Measurements from ENCODE around the gene HADH. TPM values are rescaled to one million over a fixed set of nuclear protein-coding genes. Genes with fewer than 3 reads are reported as not detected.

HADH gene
- total and polyA plus RNA-seq, 9 donors = 45.4 to 117 (median 62.5) TPM

DNA sequence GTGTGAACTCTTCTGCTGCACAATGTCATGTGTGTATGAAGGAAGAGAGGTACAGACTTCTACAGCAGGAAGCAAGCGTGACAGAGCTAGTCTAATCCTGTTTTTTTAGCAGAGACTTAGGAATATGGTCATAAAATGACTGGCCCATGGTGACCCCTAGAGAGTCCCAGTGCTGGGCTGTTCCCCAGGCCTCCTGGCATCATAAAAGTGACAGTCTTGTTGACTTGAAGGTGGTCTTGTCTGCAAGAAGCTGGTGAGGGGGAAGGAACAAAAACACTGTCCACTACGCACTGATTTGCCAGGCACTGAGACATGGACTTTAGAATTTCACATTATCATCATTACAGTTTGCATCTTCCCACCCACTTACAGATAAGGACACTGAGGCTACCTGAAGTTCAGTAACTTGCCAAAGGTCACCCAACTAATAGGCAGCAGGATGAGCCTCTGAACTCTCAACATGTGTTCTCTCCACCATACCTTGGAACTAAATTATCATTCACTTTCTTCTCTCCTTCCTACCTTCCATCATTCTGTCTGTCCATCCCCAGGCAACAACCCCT, 63.0 kb downstream of the HADH start:
- TF ChIP-seq, protein P1, sequence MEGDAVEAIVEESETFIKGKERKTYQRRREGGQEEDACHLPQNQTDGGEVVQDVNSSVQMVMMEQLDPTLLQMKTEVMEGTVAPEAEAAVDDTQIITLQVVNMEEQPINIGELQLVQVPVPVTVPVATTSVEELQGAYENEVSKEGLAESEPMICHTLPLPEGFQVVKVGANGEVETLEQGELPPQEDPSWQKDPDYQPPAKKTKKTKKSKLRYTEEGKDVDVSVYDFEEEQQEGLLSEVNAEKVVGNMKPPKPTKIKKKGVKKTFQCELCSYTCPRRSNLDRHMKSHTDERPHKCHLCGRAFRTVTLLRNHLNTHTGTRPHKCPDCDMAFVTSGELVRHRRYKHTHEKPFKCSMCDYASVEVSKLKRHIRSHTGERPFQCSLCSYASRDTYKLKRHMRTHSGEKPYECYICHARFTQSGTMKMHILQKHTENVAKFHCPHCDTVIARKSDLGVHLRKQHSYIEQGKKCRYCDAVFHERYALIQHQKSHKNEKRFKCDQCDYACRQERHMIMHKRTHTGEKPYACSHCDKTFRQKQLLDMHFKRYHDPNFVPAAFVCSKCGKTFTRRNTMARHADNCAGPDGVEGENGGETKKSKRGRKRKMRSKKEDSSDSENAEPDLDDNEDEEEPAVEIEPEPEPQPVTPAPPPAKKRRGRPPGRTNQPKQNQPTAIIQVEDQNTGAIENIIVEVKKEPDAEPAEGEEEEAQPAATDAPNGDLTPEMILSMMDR (IDR thresholded peaks at IDR 0.05) = no peak
- TF ChIP-seq EP300 (IDR thresholded peaks at IDR 0.05) (no peak), POLR2A (IDR thresholded peaks at IDR 0.05) (no peak)
- H3K4me3 ChIP-seq = no peak overlapping the region
- no peaks in the 10 kb centered on the region for H3K9me3 ChIP-seq
- intact Hi-C loops (cut with DNase I) = no loop called here
- no peaks in the 10 kb centered on the region for H3K27me3 ChIP-seq
- H3K36me3 ChIP-seq = no peaks in the 10 kb centered on the region
- H3K4me1 ChIP-seq (ENCODE audit: insufficient read depth) = no peaks in the 10 kb centered on the region
- WGBS, 3 donors = 84 to 96% (median 93%) methylated on average over 2 of the region's 2 CpGs
- no peak overlapping the region for H3K27ac ChIP-seq
- no peak for DNase-seq

DNA sequence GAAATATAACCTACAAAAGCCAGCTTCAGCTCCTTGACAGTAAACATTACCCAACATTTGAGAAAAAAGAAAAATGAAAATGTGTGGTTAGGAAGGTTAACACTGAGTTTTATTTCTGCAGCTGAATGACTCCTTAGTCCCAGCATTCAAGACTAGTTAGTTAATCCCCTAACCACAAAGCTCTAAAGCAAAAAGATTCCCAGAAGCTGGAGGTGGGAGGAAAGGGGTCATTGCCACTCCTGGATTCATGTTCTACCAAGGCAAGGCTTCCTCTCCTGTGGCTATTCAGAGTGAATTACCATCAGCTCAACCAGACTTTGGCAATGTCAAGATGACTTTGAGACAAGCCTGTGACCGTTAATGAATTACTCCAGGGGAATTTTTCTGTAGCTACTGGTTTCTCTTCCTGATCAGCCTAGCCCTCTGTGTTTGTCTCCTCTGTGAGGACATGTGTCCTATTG, 63.6 kb downstream of the HADH start:
- Histone ChIP-seq H3K4me1 (ENCODE audit: insufficient read depth) (no peaks in the 10 kb centered on the region), H3K27ac (no peak overlapping the region), H3K4me3 (no peak overlapping the region), H3K27me3 (no peaks in the 10 kb centered on the region), H3K36me3 (no peaks in the 10 kb centered on the region), H3K9me3 (no peaks in the 10 kb centered on the region)
- DNase-seq = no peak
- TF ChIP-seq, protein P1 (IDR thresholded peaks at IDR 0.05) = no peak
- TF ChIP-seq EP300 (IDR thresholded peaks at IDR 0.05) (no peak), POLR2A (IDR thresholded peaks at IDR 0.05) (no peak)
- intact Hi-C loops (cut with DNase I) = no loop called here
- 76 to 100% (median 86%) methylated on average over 1 of the region's 1 CpG for WGBS, 3 donors

DNA sequence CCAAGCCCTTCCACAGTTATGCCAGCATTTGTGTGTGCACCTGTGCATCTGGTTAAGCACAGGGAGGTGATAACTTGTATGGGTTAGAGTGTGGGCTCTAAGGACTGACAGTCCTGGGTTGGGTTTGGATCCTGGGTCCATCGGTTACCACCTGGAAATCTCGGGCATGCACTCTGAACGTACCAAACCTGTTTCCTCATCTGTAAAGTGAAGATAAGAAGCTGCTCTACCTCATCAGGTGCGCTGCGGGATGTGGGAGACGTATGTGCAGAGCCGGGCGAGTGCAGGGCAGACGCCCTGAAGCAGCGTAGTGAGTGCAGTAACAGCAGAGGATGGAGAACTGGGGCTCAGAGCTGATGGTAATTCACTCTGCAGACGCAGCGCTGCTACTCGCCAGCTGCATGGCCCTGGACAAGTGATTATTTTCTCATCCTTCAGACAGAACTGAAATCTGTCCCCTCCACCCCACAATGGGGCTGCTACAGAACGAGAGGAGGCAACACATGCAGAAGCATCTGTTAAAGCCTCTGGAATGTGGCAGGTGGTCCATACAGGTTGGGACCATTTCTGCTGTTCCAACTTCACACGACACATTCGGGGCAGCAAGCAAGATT, 64.4 kb downstream of the HADH start:
- Histone ChIP-seq H3K9me3 (no peaks in the 10 kb centered on the region), H3K4me3 (no peak overlapping the region), H3K27me3 (no peaks in the 10 kb centered on the region), H3K4me1 (ENCODE audit: insufficient read depth) (no peaks in the 10 kb centered on the region), H3K36me3 (no peaks in the 10 kb centered on the region), H3K27ac (no peak overlapping the region)
- no peak for DNase-seq
- no peak for TF ChIP-seq EP300 (IDR thresholded peaks at IDR 0.05)
- no peak for TF ChIP-seq POLR2A (IDR thresholded peaks at IDR 0.05)
- TF ChIP-seq, protein P1 (IDR thresholded peaks at IDR 0.05) = no peak
- 95 to 96% (median 95%) methylated on average over 16 of the region's 16 CpGs for WGBS, 3 donors
- intact Hi-C loops (cut with DNase I) = no loop called here

DNA sequence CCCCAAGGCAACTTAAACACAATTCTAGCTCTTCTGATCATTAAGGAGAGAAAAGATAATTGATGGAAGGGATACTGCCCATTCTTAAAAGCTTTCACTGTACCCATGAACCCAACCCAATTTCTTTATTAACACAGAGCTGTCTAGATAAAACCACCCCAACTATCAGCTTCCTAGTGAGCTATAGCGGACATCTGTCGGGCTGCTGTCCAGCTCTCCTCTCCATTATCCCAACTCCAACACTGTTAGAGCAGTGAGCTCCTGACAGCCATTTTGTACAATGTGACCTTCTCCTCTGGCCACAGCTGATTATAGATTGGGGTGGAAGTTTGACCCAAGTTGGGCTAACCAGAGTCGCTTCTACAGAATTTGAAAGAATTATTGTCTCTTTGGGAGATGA, 66.1 kb downstream of the HADH start:
- no peaks in the 10 kb centered on the region for H3K4me1 ChIP-seq (ENCODE audit: insufficient read depth)
- no peaks in the 10 kb centered on the region for H3K36me3 ChIP-seq
- intact Hi-C loops (cut with DNase I) = no loop called here
- 90 to 99% (median 93%) methylated on average over 3 of the region's 3 CpGs for WGBS, 3 donors
- TF ChIP-seq, protein P1 (IDR thresholded peaks at IDR 0.05) = no peak
- TF ChIP-seq EP300 (IDR thresholded peaks at IDR 0.05) (no peak), POLR2A (IDR thresholded peaks at IDR 0.05) (no peak)
- no peaks in the 10 kb centered on the region for H3K9me3 ChIP-seq
- H3K27ac ChIP-seq = no peak overlapping the region
- DNase-seq = no peak
- H3K4me3 ChIP-seq = no peak overlapping the region
- H3K27me3 ChIP-seq = no peaks in the 10 kb centered on the region
